Astrocyte (in vitro differentiated cells and primary cell): ENCODE results near the gene SVIL. TPM values are rescaled to one million over a fixed set of nuclear protein-coding genes. Genes with fewer than 3 reads are reported as not detected.

Experiments used
- DNase-seq: peaks from one replicate; pipeline ENCODE4 v3.0.0-alpha.2; 2010; ENCODE audit warnings: low read depth
- FAIRE-seq: peaks from 2 replicates; lab custom pipeline; 2011; peaks lifted over from hg19 to GRCh38; lab: Jason Lieb, UNC
- H2AFZ ChIP-seq: 2 replicates; pipeline ENCODE4 v1.6.0; 2012; ENCODE audit warnings: low read depth, low read length, inconsistent platforms
- H3K27ac ChIP-seq: 2 replicates; pipeline ENCODE4 v1.5.1; 2011; ENCODE audit warnings: low read depth, low read length, inconsistent platforms
- H3K27me3 ChIP-seq: 2 replicates; pipeline ENCODE4 v1.6.0; 2011; ENCODE audit warnings: low read length, inconsistent platforms; ENCODE audit not compliant: insufficient read depth
- H3K36me3 ChIP-seq: 2 replicates; pipeline ENCODE4 v1.5.1; 2011; ENCODE audit warnings: low read length, inconsistent platforms; ENCODE audit not compliant: insufficient read depth
- H3K4me1 ChIP-seq: 2 replicates; pipeline ENCODE4 v1.5.1; 2011; ENCODE audit warnings: low read length, inconsistent platforms; ENCODE audit not compliant: insufficient read depth
- H3K4me2 ChIP-seq: 2 replicates; pipeline ENCODE4 v1.6.0; 2012; ENCODE audit warnings: low read length, inconsistent platforms
- H3K4me3 ChIP-seq: 2 replicates; pipeline ENCODE4 v1.5.1; 2011; ENCODE audit warnings: low read depth, mild to moderate bottlenecking, low read length, inconsistent platforms; ENCODE audit not compliant: insufficient read depth
- H3K79me2 ChIP-seq: 2 replicates; pipeline ENCODE4 v1.6.0; 2012; ENCODE audit warnings: mild to moderate bottlenecking, low read length, inconsistent platforms; ENCODE audit not compliant: insufficient read depth
- H3K9ac ChIP-seq: 2 replicates; pipeline ENCODE4 v1.6.0; 2012; ENCODE audit warnings: mild to moderate bottlenecking, low read length, inconsistent platforms
- H3K9me3 ChIP-seq: 2 replicates; pipeline ENCODE4 v1.5.1; 2012; ENCODE audit warnings: low read depth, mild to moderate bottlenecking, low read length, inconsistent platforms; ENCODE audit not compliant: insufficient read depth
- H4K20me1 ChIP-seq: 2 replicates; pipeline ENCODE4 v1.6.0; 2012; ENCODE audit warnings: low read length, inconsistent platforms; ENCODE audit not compliant: insufficient read depth
- H3K27ac Mint-ChIP-seq: one replicate; pipeline ENCODE4 v1.8.0; 2021; ENCODE audit warnings: mild to moderate bottlenecking, mixed read lengths; ENCODE audit not compliant: unreplicated experiment
- H3K27me3 Mint-ChIP-seq: one replicate; pipeline ENCODE4 v1.8.0; 2021; ENCODE audit warnings: low read depth, mixed read lengths; ENCODE audit not compliant: unreplicated experiment
- H3K36me3 Mint-ChIP-seq: one replicate; pipeline ENCODE4 v1.8.0; 2021; ENCODE audit warnings: low read depth, mixed read lengths; ENCODE audit not compliant: unreplicated experiment
- H3K4me1 Mint-ChIP-seq: one replicate; pipeline ENCODE4 v1.8.0; 2021; ENCODE audit warnings: low read depth, mixed read lengths; ENCODE audit not compliant: unreplicated experiment
- H3K4me3 Mint-ChIP-seq: one replicate; pipeline ENCODE4 v1.8.0; 2021; ENCODE audit warnings: mild to moderate bottlenecking, moderate library complexity, mixed read lengths; ENCODE audit not compliant: unreplicated experiment
- H3K9me3 Mint-ChIP-seq: one replicate; pipeline ENCODE4 v1.8.0; 2021; ENCODE audit warnings: mild to moderate bottlenecking, mixed read lengths; ENCODE audit not compliant: unreplicated experiment
- EZH2 ChIP-seq: IDR thresholded peaks from 2 replicates; pipeline ENCODE4 v1.6.1; 2012; ENCODE audit warnings: mild to moderate bottlenecking, low read length, inconsistent platforms; ENCODE audit not compliant: insufficient read depth
- total RNA-seq: library from RNA; stranded (reverse); gene quantifications from 2 replicates; pipeline ENCODE4 v1.2.1, GENCODE V29; 2021
- TF ChIP-seq, protein P1 (sequence below): IDR thresholded peaks from 2 replicates; pipeline ENCODE4 v1.5.1; 2011; ENCODE audit warnings: low read depth, mild to moderate bottlenecking, inconsistent platforms, low read length, moderate library complexity; ENCODE audit not compliant: insufficient read depth

The SVIL gene
- total RNA-seq, 1 donor from 2014 or later: 70.4 TPM

DNA sequence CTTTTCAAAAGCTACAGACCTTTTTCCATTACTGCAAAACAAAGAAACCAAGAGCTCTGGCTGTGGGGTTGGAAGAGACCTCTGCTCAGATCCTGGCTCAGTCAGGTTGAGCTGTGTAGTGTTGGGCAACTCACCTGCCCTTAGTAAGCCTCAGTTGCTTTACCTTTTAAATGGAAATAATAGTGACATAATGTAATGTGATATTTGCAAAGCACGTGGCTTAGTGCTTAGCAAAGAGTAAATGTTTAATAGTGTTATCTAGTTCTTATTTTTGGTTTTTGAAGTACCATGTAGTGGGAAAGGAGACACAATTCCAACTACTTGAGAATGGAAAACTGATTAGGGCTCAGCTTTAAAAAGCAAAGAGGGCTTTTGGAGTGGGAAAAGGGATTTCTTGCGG is 100.2 kb downstream of the SVIL start:
- no peaks in the 10 kb centered on the region for H3K9me3 ChIP-seq

DNA sequence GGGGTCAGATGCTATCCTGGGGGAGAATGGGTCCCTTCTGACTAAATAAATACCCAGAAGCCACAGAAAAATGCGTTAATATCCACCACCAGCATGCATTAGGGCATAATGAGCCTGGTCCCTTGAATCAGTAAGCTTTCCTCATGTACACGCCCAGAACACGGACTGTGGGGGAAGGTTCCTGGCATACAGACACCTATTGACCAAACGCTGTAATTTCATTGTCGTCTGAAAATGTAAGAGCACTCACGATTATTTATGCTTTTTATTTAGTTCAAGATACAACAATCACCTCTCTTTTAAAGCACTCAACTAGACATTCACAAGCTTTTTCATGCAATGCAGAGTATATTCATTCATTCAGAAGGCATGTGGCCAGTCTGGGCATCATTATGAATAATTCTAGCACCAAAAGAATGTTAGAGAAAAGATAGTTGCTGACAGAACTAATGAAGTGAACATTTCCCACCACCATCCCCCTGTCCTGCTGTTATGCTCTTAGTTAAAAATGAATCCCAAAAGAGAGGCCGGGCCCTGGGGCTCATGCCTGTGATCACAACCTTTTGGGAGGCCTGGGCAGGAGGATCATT is 101.0 kb downstream of the SVIL start:
- peak overlapping the region; percentile 83 for H3K27ac Mint-ChIP-seq
- Histone ChIP-seq H3K4me1 (peaks cover 28% of the 10 kb centered on the region), H4K20me1 (peaks cover 58% of the 10 kb centered on the region), H3K36me3 (peaks cover 5% of the 10 kb centered on the region), H3K79me2 (peaks cover 27% of the 10 kb centered on the region), H3K27me3 (no peaks in the 10 kb centered on the region), H3K9me3 (no peaks in the 10 kb centered on the region), H2AFZ (no peak overlapping the region), H3K4me2 (peak overlapping the region; percentile 8), H3K27ac (peak overlapping the region; percentile 88), H3K9ac (peak overlapping the region; percentile 20), H3K4me3 (no peak overlapping the region)
- no peaks in the 10 kb centered on the region for H3K9me3 Mint-ChIP-seq
- FAIRE-seq: peak; percentile 41
- TF ChIP-seq, protein P1, sequence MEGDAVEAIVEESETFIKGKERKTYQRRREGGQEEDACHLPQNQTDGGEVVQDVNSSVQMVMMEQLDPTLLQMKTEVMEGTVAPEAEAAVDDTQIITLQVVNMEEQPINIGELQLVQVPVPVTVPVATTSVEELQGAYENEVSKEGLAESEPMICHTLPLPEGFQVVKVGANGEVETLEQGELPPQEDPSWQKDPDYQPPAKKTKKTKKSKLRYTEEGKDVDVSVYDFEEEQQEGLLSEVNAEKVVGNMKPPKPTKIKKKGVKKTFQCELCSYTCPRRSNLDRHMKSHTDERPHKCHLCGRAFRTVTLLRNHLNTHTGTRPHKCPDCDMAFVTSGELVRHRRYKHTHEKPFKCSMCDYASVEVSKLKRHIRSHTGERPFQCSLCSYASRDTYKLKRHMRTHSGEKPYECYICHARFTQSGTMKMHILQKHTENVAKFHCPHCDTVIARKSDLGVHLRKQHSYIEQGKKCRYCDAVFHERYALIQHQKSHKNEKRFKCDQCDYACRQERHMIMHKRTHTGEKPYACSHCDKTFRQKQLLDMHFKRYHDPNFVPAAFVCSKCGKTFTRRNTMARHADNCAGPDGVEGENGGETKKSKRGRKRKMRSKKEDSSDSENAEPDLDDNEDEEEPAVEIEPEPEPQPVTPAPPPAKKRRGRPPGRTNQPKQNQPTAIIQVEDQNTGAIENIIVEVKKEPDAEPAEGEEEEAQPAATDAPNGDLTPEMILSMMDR: no peak
- no peak for TF ChIP-seq EZH2
- H3K4me3 Mint-ChIP-seq: no peak overlapping the region
- DNase-seq: peak; percentile 46
- no peaks in the 10 kb centered on the region for H3K27me3 Mint-ChIP-seq
- peaks cover 30% of the 10 kb centered on the region for H3K4me1 Mint-ChIP-seq
- H3K36me3 Mint-ChIP-seq: peaks cover 19% of the 10 kb centered on the region

More for the DNA sequence above, 100.2 kb downstream of the SVIL start:
- Histone ChIP-seq H3K4me2 (peak overlapping the region; percentile 83), H3K4me1 (peaks cover 28% of the 10 kb centered on the region), H3K27ac (peak overlapping the region; percentile 88), H4K20me1 (peaks cover 62% of the 10 kb centered on the region), H3K79me2 (peaks cover 30% of the 10 kb centered on the region), H3K27me3 (no peaks in the 10 kb centered on the region), H3K36me3 (peaks cover 5% of the 10 kb centered on the region), H2AFZ (no peak overlapping the region), H3K4me3 (no peak overlapping the region), H3K9ac (peak overlapping the region; percentile 75)
- no peak overlapping the region for H3K4me3 Mint-ChIP-seq
- no peaks in the 10 kb centered on the region for H3K9me3 Mint-ChIP-seq
- H3K27ac Mint-ChIP-seq: peak overlapping the region; percentile 66
- peaks cover 32% of the 10 kb centered on the region for H3K4me1 Mint-ChIP-seq
- FAIRE-seq (no peak), DNase-seq (no peak)
- no peak for TF ChIP-seq EZH2
- no peaks in the 10 kb centered on the region for H3K27me3 Mint-ChIP-seq
- peaks cover 20% of the 10 kb centered on the region for H3K36me3 Mint-ChIP-seq

DNA sequence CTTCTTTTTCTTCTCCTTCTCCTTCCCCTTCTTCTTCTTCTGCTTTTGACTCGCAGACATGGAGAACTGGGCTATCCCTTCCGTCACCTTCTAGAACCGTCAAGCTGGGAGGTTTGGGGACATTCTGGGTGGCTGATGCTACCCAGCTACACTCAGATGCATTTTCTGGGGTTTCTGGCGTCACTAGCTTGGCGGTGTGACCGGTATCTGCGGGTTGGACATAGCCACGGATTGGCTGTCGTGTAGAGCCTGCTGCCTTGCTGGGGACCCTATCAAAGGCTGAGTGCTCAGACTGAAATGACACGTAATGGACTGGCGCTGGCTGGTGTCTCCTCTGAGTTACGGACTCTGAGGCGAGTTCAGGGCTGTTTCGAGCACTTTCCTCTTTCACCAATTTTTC is 101.7 kb downstream of the SVIL start:
- Histone ChIP-seq H3K4me1 (peaks cover 28% of the 10 kb centered on the region), H3K4me3 (no peak overlapping the region), H3K9me3 (no peaks in the 10 kb centered on the region), H3K9ac (no peak overlapping the region), H3K79me2 (peaks cover 20% of the 10 kb centered on the region), H4K20me1 (peaks cover 59% of the 10 kb centered on the region), H3K27ac (no peak overlapping the region), H3K36me3 (peaks cover 11% of the 10 kb centered on the region), H2AFZ (no peak overlapping the region), H3K27me3 (no peaks in the 10 kb centered on the region), H3K4me2 (no peak overlapping the region)
- H3K4me1 Mint-ChIP-seq: peaks cover 30% of the 10 kb centered on the region
- no peaks in the 10 kb centered on the region for H3K9me3 Mint-ChIP-seq
- TF ChIP-seq EZH2: no peak
- TF ChIP-seq, protein P1: no peak
- FAIRE-seq: no peak
- no peaks in the 10 kb centered on the region for H3K27me3 Mint-ChIP-seq
- peak overlapping the region; percentile 19 for H3K27ac Mint-ChIP-seq
- peaks cover 24% of the 10 kb centered on the region for H3K36me3 Mint-ChIP-seq
- H3K4me3 Mint-ChIP-seq: no peak overlapping the region
- DNase-seq: no peak
